GM19239 (cell line): Measurements from ENCODE around the gene ANKUB1.

Experiments
- DNase-seq: peaks from one replicate; pipeline ENCODE4 v3.0.0; 2011; ENCODE audit warnings: low spot score; ENCODE audit not compliant: insufficient read length
- FAIRE-seq: peaks from 2 replicates; lab custom pipeline; 2011; peaks lifted over from hg19 to GRCh38; lab: Jason Lieb, UNC

The ANKUB1 gene

DNA sequence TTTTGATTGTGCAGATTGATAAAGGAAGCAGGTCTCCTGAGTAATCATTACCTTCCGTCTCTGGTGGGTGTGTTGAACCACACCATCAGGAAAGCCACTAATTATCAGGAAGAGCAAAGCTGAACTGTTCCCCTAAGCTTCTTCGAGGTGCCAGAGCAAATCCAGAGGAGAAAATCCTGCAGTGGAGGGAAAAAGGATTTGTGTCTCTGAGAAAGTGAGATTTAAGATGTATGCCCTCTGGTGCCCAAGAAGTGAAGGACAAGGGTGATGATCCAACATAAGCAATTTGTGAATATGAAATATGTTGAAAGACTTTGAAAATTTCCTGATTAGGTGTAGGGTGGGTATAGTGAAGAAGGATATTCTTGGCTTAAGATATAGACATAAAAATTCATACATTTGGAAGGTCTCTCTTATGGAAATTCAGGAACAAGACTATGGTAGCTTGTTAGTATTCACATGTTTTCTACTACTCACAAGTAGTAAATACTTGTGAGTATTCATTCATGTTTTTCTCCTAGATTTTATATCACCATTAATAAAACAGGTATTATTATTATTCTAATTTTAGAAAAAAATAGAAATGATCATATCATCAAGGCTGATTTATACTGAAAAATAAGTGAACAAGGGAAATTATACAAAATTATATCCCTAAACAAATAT is 74.8 kb downstream of the ANKUB1 start:
- peak; percentile 92 for FAIRE-seq
- peak; percentile 24 for DNase-seq

DNA sequence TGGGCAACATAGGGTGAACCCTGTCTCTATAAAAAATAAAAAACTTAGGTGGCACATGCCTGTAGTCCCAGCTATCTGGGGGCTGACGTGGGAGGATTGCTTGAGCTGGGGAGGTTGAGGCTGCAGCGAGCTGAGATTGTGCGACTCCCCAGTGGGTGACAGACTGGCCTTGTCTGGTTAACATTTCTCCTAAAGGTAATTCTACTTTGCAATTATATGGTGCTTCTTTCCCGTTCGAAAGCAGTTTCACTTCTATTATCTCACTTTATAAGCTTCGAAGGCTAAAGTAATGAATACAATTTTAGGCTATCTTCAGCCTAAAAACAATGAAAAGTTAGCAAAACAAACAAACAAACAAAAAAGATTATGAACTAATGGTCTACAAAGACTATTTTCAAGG is 75.4 kb downstream of the ANKUB1 start:
- FAIRE-seq (no peak), DNase-seq (no peak)

DNA sequence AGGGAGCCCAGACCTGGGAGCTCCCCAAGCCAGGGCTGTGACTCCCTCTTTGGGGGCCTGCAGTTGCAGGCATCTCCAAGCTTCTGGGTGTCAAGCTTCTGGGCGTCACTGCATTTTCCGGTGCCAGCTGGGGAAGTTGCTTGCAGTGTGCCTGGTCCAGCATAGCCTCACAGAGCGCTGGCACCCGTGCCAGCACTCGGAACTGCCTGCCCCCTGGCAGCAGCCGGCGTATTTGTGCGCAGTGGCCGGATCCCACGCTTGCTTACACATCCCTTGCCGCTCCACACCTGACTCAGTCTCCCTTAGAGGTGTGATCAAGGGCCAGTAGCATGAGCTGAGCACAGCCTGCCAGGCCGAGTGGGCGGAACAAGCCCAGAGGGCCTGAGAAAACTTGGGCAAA is 77.1 kb downstream of the ANKUB1 start:
- FAIRE-seq (no peak), DNase-seq (no peak)

DNA sequence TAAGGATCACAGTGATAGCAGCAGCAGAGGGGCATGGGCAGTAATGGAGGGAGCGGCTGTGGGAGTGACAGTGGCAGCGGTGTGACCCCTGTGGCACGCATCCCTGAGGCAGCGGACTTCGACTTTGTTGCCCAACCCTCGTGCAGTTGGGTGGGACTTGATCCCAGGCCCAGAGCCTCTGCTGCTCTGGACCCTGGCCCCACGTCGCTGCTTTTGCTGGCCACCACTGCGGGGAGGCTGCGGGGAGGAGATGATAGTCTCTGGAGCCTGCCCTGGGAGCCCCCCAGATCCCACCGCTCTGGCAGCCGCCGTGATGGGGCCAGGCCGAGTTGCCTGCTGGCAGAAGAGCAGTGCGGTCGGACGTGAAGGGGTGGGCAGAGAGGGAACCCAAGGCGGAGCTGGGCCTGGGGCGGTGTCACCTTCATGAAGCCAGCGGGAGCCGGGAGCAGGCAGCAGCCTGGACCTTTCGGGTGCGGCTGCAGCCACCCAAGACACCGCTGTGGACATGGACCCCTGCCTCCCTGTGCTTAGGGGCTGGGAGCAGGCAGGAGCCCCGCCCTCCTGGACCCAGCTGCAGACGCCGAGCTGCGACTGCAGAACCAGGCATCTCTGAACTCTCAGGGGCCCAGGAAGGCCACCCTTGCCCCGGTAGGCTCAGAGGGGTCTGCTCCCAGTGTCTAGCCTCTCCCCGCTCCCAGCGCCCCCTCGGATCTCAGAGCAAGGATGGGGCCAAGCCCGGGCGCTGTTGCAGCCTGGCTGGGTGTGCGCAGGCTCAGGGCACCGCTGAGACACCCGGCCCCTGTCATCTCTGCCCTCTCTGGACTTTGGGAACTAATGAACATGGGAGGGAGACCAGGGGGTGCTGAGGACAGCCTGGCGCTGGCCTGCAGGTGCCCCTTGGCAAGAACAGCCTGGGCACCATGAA is 78.4 kb downstream of the ANKUB1 start:
- DNase-seq (no peak), FAIRE-seq (no peak)
